Stimulated activated CD4-positive, alpha-beta T cell treated with anti-CD3 and anti-CD28 coated beads, Interleukin-1b, Interleukin-23, amount 100 ng/mL, for 1 hour (primary cell): ENCODE results near the gene AP4E1.
"Not testable (repeated sequence)": the region's sequence is repeated elsewhere in the genome, so short reads cannot be mapped to it uniquely, and the experiment has no call there.

ENCODE experiments used
- DNase-seq, 2 donors: peaks; one replicate each; pipeline ENCODE4 v3.0.0-alpha.2; 2020; ENCODE audit warnings: low read depth in 2 of 2

AP4E1 gene

DNA sequence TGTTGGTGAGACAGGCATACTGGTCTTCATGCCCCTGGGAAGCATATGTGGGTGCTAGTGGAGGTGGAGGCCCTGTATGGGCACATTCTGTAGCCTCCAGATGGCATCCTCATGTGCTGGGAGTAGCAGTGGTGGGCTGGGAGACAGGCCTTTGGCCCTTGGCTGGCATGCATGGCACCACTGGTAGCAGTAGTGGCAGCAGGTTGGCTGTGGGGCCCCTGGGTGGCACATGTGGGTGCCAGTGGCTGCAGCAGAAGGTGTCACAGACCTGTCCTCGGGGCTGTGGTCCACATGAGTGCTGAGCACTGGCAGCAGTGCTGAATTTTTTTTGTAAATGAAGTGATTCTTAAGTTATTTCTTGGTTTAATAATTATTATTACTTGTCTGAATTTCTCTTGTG lies 115.0 kb downstream of the AP4E1 start:
- no peak for DNase-seq

DNA sequence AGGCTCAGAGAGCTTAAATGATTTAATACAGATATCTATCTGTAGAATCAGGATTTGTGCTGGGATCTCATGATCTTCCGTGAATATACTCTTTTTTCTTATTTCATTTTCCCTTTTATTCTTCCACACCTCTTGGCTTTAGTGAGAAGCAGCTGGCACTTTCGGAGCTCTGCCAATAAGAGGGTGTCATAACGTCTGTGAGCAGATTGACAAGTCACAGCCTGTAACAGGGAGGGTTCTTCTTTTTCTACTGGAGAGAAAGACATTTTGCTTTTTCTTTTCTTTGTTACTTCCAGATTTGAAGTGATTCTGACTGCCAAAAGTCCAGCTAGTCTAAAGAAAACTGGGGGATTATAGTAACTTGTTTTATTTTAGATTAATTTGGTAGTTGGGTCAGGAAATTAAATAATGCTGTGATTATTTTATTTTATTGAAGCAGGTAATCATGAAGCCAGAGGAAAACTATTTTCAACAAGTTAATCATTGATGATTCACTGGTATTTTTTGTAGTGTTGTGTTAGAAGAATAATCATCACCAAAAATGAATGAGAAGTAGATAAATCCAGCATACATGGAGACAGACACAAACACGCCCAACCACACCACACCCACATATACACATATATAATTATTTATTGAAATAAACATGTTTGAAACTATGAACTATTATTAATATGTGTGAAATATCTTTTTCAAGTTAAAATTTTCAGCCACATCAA lies 116.4 kb downstream of the AP4E1 start:
- DNase-seq = no peak

DNA sequence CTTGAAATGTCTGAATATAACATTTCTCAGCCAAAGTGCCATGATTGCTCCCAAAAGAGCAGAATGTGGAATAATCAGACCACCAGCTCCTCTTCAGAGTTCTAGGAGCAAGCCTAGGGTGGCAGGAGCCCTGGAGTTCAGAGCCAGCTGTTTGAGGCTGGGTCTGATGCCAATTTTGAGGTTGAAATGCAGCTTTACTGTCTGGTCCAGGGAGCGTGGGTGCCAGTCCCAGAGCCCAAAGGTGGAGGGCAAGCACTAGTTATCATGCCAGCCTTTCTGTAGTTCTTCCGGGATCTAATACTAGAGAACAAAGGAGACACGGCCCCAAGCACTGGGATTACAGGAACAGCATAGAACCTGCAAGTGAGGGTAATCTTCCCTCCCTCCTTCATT lies 117.0 kb downstream of the AP4E1 start:
- DNase-seq = no peak

DNA sequence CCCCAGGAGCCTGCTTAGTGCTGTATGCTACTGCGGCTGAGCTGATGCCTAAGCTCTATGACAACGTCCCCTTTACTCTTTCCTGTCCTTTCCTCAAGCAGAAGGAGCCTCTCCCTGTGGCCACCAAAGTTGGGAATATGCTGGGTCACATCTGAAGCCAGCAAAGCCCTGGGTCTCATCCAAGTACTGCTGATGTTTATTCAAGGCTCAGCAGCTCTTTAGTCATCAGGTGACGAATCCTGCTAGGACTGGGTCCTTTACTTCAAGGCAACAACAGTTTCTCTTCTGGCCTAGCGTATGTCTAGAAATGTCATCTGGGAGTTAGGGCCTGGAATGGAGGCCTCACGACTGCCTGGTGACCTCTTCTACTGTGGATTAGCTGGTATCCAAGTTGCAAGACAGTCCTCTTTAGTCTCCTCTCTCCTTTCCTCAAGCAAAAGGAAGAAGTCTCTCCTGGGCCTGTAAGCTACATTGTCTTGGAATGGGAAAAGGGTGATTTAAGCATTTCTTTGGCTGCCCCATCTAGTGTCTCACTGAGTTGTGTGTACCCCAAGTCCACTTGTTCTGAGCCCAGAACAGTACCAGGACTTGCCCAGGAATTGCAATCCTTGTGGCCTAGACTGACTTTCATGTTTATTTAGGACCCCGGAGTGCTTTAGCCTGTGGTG lies 122.3 kb downstream of the AP4E1 start:
- no peak for DNase-seq

DNA sequence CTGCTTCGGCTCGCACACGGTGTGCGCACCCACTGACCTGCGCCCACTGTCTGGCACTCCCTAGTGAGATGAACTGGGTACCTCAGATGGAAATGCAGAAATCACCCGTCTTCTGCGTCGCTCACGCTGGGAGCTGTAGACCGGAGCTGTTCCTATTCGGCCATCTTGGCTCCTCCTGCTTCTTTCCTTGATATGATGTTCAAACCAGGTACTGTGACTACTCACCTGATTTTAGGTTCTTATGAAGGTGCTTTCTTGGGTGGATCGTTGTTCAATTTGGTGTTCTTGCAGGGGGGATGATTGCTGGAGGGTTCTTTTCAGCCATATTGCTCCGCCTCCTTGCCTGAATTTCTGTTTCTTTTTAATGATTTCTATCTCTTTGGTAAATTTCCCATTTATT lies 129.0 kb downstream of the AP4E1 start:
- not testable (repeated sequence) for DNase-seq

DNA sequence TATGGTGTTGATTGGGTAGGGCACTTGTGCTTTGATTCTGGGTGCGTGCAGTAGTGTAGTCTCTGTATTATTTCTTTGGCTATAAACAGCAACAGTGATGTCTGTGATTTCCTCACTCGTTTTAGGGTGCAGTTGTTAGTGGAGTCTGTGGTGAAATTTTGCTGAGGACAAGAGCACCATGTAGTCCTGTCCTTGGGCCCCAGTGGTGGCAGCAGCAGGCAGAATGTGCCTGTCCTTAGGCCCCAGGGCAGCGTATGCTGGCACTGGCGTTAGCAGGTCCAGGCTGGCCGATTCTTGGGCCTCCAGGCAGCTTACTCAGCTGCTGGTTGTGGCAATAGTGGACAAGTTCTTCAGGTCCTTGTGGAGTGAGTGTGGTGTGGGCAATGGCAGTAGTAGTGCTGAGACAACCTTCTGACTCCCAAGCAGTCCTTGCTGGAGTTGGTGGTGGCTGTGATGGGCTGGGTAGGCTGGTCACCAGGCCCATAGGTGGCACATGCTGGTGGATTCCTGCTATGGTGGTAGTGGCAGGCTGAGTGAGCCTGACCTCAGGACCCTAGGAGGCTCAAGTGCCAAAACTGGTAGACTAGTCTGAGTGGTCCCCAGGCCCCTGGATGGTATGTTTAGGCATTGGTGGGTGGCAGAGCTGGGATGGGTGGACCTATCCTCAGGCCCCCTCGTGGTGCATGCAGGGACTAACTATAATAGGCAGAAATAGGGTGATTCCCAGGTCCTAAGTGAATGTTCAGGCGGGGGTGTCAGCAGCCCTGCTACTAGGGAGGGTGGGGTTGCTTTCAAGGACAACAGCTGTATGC lies 129.9 kb downstream of the AP4E1 start:
- no peak for DNase-seq

DNA sequence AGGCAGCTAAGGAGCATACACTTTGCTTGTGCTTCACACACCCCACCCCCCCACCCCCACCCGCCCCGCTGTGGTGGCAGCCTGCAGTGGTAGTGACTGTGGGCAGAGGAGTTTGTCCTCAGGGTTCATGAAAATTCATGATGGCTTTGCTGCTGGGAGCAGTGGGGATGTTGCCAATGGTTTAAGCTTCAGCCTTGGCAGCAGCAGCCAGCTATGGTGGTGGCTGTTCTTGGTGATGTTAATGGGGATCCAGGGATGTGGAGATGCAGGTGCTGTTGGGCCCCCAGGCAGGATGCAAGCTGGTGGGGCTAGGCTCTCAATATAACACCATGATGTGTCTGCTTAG lies 130.5 kb downstream of the AP4E1 start:
- no peak for DNase-seq

DNA sequence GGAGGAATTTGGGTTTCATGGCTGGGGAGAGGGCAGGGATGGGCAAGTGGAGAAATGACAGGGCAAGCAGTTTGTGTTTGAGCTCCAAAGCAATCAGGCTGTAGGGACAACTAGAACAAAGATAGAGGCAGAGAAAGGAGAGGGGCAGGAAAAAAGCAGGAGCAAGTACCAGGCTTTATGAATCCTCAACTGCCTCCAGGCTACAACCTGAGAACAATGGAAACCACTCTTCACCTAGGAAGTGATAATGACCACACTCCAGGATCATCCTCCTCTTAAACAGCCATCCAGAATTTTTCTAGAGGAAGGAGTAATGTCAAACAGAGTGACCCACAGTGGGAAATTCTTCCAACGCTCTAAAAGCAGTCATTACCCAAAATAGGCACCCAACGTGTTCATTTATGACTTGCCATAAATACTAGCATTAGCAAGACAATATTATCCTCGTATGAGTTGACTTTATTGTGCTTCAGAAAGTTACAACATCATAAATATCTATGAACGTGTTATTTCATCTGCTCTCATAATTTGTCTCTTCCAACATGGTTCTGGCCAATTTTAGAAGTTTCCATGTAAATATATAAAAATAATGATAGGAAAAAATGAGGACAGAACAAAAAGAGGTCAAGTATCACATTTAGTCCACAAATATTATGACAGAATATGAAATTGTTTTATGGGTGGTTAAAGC lies 135.7 kb downstream of the AP4E1 start:
- DNase-seq = no peak

DNA sequence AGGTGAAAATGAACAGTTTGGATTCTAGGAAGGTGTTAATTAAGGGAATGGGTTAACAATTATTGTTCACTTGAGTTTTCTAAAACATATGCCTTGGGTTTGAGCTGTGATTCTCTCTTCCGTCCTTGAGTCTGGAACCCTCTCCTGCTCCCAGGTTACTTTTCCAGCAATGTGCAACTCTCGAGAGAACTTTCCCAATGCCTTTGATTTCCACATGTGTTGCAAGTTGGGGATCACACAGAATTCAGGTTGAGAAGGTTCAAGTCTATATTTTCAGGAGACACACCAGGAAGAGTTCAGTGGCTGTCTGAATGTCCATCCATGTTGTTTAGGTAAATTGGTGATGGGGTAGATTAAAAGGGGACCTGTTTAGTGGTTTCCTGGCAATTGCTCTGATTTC lies 137.5 kb downstream of the AP4E1 start:
- DNase-seq = no peak

DNA sequence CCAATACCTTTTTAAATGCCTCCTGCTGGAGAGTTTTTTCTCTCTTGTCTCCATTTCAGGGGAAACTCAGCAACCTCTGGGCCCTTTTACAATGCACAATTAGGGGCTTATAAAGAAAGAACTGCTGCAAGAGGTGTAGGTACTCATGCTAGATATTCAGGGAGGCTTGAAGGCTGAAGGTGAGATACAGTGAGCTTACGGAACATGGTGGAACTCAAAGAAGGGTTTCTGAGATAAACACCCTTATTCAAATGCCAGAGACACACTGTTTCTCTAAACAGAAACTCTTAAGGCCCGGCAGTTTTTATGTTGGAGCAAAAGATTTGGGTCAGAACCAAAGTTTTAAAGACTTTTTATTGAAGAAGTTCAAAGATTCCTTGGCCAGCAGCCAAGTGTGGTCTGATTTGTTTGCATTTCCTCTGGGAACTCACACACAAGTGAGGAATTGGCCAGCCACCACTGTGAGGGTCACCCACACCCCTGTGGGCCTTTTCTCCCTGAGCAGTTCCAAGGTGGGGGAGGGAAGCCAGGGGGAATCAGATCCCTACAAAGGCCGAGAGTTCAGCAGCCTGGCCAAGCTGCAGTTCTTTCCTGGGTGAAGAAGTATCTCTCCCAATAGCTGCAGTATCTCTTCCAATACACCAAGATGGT lies 138.4 kb downstream of the AP4E1 start:
- no peak for DNase-seq

DNA sequence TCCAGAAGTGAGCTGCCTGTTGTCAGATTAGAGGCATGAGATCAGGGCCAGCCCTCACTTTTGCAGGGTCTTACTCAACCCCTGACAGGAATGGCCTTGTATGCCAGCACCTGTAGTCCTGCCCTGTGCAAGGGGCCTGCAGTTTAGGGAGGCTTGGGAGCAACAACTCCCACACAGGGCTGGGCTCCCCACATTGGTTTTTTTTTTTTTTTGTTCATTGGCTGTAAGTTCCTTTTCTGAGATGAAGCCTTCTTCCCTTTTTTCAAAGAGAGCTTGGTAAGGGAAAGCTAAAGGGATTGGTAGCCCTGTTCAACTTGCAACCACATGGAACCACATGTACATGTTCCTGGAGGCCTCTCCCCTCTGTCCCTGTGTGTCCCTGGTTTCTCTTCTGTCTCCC lies 139.8 kb downstream of the AP4E1 start:
- DNase-seq = no peak

DNA sequence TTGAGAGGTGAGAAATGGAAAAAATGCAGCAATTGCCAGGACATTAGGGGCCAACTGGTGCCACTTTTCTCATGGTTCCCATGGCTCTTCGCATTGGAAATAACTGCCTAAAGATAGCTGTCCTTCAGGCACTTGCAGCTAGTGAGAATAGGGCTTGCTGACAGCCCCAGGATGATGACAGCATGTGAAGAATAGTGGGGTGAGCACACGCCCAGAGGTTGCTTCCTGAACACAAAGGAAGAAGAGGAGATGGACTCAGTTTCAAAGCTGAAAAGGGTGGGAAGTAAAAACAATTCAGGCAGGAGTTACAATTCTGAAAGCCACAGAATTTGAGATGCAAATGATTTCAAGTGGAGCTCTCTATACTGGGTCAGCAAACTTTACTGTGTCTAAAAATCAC lies 140.6 kb downstream of the AP4E1 start:
- no peak for DNase-seq

DNA sequence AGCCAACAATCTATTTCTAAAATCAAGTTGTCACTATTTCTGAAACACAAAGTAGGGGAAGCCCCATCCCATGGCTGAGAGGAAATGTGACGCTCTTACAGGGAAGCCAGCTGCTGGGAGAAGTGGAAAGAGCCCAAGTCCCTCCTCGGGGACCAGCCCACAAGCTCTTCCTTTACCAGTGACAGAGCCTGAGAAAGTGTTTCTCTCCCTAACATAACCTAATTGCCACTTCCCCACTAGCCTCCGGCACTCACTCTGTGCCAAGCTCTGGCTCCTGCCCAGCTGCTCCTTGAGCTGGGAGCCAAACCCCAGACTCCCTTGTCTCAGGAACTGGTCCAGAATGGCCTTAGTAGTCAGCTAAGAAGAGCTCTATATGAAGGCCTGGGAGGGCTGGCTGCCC lies 143.3 kb downstream of the AP4E1 start:
- no peak for DNase-seq

DNA sequence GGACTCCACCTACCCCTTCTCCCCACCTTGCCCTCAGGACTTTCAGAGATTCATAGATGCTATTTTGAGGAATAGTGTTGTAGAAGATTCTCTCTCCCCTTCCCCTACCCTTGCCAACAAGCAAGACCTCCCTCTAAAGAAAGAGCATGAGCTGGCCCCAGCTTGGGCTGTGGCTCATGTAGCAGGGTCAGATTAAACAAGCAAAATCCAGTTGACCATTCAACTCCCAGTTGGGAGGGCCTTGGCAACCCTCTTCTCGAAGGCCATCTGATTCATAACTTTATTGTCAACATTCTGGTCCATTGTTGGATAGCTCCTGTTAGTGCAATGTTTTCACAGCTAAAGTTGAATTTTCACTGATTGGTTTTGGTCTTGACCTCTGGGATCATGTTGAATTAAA lies 145.1 kb downstream of the AP4E1 start:
- no peak for DNase-seq

DNA sequence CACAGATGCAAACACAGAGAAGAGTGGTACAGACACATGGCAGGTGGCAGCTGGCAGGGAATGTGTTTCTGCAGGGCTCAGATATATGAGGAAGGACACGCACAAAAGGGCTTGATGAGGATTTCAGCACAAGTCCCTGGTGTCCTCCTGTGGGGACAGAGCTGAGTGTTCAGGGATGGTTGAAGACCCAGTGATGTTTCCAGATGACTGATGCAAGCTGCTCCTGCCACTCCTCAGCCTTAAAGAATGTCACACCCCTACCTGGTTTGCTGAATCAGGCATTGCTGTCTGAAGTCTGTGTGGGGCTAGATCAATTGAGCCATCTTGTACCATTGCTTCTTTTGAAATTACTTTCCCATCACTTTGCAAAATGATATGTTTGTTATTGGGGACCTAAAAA lies 146.1 kb downstream of the AP4E1 start:
- DNase-seq = no peak
